Stimulated activated CD4-positive, alpha-beta T cell treated with anti-CD3 and anti-CD28 coated beads, Interleukin-4, amount 100 ng/mL, for 24 hours (primary cell): ENCODE results near the gene SLC12A7.

Experiments used
- DNase-seq: peaks from one replicate; pipeline ENCODE4 v3.0.0-alpha.2; 2020

Gene SLC12A7

DNA sequence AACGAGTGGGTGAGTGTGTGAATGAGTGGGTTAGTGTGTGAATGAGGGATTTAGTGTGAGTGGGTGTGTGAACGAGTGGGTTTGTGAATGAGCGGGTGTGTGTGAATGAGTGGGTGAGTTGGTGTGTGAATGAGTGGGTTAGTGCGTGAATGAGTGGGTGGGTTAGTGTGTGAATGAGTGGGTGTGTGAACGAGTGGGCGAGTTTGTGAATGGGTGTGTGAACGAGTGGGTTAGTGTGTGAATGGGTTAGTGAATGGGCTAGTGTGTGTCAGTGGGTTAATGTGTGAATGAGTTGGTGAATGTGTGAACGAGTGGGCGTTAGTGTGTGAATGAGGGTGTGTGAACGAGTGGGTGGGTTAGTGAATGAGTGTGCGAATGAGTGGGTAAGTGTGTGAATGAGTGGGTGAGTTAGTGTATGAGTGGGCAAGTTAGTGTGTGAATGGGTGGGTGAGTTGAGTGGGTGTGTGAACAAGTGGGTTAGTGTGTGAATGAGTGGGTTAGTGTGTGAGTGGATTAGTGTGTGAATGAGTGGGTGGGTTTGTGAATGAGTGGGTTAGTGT is 63.6 kb downstream of the SLC12A7 start:
- DNase-seq: no peak

DNA sequence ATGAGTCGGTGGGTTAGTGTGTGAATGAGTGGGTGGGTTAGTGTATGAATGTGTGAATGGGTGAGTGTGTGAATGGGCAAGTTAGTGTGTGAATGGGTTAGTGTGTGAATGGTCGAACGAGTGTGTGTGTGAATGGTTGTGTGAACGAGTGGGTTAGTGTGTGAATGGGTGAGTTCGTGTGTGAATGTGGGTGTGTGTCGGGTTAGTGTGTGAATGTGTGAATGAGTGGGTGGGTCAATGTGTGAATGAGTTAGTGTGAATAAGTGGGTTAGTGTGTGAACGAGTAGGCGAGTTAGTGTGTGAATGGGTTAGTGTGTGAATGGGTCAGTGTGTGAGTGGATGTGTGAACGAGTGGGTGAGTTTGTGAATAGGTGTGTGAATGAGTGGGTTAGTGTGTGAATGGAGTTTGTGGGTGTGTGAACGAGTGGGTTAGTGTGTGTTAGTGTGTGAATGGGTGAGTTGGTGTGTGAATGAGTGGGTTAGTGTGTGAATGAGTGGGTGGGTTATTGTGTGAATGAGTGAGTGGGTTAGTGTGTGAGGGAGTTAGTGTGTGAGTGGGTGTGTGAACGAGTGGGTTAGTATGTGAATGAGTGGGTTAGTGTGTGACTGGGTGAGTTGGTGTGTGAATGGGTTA is 64.4 kb downstream of the SLC12A7 start:
- no peak for DNase-seq

DNA sequence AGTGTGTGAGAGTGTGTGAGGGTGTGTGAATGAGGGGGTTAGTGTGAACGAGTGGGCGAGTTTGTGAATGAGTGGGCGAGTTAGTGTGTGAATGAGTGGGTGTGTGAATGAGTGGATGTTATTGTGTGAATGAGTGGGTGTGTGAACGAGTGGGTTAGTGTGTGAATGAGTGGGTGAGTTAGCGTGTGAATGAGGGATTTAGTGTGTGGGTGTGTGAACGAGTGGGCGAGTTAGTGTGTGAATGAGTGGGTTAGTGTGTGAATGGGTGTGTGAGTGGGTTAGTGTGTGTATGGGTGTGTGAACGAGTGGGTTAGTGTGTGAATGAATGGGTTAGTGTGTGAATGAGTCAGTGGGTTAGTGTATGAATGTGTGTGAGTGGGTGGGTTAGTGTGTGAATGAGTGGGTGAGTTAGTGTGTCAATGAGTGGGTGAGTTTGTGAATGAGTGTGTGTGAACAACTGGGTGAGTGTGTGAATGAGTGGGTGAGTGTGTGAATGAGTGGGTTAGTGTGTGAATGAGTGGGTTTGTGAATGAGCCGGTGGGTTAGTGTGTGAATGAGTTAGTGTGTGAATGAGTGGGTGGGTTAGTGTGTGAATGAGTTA is 65.8 kb downstream of the SLC12A7 start:
- DNase-seq: no peak

DNA sequence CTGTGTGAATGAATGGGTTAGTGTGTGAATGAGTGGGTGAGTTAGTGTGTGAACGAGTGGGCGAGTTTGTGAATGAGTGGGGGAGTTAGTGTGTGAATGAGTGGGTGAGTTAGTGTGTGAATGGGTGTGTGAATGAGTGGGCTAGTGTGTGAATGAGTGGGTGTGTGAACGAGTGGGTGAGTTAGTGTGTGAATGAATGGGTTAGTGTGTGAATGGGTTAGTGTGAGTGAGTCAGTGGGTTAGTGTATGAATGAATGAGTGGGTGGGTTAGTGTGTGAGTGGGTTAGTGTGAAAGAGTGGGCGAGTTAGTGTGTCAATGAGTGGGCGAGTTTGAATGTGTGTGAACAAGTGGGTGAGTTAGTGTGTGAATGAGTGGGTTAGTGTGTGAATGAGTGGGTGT is 67.7 kb downstream of the SLC12A7 start:
- DNase-seq: no peak

DNA sequence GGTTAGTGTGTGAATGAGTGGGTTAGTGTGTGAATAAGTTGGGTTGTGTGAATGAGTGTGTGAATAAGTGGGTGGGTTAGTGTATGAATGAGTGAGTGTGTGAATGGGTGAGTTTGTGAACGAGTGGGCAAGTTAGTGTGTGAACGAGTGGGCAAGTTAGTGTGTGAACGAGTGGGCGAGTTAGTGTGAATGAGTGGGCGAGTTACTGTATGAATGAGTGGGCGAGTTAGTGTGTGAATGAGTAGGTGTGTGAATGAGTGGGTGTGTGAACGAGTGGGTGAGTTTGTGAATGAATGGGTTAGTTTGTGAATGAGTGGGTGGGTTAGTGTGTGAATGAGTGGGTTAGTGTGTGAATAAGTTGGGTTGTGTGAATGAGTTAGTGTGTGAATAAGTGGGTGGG is 68.5 kb downstream of the SLC12A7 start:
- no peak for DNase-seq

DNA sequence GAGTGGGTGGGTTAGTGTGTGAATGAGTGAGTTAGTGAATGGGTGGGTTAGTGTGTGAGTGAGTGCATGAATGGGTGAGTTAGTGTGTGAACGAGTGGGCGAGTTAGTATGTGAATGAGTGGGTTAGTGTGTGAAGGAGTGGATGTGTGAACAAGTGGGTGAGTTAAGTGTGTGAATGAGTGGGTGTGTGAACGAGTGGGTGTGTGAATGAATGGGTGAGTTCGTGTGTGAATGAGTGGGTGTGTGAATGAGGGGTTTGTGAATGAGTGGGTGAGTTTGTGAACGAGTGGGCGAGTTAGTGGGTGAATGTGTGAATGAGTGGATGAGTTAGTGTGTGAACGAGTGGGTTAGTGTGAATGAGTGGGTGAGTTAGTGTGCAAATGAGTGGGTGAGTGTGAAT is 69.2 kb downstream of the SLC12A7 start:
- no peak for DNase-seq

DNA sequence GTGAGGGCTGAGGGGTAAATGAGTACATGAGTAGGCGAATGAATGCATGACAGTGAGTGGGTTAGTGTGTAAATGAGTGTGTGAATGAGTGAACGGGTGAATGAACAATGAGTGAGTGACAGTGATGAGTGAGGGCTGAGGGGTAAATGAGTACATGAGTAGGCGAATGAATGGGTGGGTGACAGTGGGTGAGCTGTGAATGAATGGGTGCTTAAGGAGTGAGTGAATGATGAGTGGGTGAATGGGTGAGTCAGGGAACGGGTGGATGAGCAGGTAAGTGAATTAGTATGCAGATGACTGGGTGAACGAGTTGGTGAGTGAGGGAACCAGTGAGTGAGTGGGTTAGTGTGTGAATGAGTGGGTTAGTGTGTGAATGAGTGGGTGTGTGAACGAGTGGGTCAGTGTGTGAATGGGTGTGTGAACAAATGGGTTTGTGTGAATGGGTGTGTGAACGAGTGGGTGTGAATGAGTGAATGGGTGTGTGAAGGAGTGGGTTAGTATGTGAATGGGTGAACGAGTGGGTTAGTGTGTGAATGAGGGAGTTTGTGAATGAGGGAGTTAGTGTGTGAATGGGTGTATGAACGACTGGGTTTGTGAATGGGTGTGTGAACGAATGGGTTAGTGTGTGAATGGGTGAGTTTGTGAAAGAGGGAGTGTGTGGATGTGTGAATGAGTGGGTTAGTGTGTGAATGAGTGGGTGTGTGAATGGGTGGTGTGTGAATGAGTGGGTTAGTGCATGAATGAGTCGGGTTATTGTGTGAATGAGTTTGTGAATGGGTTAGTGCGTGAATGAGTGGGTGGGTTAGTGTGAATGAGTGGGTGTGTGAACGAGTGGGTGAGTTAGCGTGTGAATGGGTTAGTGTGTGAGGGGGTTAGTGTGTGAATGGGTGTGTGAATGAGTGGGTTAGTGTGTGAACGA is 70.4 kb downstream of the SLC12A7 start:
- no peak for DNase-seq

DNA sequence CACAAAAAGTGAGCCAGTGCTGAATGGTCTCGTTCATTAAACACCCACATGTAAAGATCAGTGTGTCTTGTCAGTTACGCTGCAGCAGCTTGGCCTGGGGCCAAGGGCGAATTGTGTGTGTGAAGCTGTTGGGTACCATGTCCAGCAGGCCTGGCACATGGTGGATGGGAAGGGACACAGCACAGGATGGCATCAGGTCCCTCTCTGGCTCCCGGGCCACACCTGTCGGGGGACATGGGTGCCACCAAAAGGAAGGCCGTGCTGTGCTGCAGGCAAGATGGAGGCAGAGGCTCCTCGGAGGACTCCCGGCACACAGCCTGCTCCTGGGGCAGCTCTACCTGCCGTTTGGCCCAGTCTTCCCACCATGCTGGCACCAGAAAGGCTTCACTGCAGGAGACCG is 71.3 kb downstream of the SLC12A7 start:
- DNase-seq: no peak

DNA sequence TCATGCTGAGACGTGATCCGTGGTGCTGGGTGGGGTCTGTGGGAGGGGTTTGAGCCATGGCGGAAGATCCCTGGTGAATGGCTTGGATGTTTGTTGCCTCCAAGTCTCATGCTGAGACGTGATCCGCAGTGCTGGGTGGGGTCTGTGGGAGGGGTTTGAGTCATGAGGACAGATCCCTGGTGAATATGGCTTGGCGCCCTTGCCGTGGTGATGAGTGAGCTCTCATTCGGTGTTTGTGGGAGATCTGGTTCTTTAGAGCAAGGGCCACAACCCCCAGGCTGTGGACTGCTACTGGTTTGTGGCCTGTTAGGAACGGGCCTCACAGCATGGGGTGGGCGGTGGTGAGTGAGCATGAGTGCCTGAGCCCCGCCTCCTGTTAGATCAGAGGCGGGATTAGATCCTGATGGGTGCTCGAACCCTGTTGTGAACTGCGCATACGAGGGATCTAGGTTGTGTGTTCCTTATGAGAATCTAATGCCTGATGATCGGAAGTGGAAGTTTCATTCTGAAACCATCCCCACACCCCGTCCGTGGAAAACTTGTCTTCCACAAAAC is 72.1 kb downstream of the SLC12A7 start:
- no peak for DNase-seq

DNA sequence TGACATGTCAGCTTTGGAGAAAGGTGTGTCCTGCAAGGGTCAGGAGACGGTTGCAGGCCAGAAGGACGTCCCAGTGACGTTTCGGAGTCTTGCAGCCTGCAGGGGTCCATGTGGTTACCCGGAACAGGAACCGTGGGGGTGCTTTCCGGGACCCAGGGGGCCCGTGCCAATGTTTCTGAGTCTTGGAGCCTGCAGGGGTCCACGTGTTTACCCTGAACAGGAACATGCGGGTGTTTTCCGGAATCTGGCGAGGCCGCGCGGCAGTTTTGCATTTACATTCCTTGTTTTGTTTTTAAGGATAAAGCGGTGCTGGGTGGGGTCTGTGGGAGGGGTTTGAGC is 72.7 kb downstream of the SLC12A7 start:
- DNase-seq: no peak

DNA sequence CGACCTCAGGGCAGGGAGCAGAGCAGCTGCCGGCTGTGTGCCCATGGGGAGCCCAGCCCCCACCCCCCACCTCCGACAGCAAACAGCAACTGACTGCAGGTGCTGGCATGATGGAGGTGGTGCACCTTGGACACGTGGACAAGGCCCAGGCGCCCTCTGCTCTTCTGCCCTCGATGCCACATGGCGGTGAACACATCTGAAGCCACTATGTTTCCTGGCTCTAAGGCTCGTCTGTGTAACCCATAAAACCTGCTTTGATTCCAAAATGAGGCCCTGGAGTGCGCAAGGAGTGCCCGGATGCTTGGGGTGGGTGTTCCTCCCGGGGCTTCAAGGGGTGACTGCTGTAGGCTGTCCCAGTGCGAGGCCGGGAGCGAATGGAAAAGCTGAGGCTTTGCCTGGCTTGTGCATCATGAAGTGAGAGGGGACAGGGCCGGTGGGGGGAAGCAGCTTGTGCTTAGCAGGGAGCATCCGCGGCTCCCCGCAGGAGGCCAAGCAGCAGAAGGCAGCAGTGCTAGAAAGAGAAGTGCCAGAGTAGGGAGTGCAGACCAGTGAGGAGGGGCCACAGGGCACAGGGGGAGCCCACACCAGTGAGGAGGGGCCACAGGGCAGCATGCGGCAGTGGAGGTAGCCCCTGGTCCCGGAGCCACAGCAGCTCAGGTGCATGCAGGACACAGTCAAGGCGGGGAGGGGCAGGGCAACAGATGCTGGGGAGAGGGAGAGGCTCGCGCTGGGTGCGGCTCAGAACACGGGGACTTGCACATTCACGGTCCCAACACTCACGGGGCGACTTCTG is 73.2 kb downstream of the SLC12A7 start:
- DNase-seq: no peak

DNA sequence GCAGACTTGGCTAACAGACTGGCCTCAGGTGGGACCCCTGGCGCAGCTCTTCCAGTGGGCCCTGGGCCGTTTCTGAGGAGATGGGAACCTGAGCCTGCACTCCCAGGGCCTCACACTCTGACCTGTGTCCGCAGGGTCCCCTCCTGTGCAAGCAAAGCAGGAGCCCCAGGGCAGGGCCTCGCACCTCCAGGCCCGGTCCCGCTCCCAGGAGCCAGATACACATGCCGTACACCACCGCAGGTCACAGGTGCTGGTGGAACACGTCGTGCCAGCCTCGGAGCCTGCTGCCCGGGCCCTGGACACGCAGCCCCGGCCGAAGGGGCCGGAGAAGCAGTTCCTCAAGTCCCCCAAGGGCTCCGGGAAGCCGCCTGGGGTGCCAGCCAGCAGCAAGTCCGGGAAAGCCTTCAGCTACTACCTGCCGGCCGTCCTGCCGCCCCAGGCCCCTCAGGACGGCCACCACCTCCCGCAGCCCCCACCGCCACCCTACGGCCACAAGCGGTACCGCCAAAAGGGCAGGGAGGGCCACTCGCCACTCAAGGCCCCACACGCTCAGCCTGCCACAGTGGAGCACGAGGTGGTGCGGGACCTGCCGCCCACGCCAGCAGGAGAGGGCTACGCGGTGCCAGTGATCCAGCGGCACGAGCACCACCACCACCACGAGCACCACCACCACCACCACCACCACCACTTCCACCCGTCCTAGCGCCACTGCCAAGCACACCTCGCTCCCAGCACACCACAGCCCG is 74.0 kb downstream of the SLC12A7 start:
- no peak for DNase-seq

DNA sequence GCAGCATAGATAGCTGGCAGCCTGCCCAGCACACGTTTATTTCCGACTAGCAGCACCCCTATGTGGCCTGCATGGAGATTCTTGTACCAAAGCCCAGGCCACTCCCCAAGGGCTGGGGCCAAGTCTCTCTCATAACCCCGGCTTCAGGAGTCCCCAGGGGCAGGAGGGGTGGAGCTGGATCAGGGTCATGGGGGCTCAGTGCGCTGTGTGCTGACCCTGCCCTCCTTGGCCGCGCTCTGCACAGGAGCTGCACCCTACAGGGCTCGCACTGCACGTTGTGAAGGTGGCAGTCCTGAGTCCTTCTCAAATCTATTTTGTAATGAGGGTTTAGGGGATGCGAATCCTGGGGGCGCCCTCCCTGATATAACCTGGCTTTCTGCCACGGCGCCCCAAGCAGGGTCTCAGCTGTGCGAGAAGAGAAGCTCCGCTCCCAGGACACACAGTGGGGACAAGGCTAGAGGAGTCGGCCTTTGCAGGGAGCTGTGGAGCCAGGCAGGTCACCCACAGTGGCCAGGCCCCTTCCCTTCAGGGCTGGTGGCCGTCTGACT is 74.7 kb downstream of the SLC12A7 start:
- DNase-seq: no peak

DNA sequence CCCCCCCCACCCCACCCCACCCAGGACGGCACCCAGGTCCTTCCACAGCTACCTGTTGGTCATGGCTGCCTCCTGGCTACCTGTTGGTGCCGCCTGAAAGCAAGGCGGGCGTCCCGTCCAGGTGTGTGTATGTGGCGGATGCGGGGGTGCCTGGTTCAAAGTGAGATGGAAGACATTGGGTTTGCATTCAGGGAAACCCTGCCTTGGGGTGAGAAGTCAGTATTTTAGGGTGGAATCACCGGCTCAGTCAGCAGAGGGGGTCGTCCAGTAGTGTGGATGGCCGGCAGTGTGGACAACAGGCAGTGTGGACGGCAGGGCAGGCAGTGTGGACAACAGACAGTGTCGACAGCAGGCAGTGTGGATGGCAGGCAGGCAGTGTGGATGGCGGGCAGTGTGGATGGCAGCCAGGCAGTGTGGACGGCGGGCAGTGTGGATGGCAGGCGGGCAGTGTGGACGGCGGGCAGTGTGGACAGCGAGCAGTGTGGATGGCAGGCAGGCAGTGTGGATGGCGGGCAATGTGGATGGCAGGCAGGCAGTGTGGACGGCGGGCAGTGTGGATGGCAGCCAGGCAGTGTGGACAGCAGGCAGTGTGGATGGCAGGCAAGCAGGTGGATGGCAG is 75.2 kb downstream of the SLC12A7 start:
- no peak for DNase-seq

DNA sequence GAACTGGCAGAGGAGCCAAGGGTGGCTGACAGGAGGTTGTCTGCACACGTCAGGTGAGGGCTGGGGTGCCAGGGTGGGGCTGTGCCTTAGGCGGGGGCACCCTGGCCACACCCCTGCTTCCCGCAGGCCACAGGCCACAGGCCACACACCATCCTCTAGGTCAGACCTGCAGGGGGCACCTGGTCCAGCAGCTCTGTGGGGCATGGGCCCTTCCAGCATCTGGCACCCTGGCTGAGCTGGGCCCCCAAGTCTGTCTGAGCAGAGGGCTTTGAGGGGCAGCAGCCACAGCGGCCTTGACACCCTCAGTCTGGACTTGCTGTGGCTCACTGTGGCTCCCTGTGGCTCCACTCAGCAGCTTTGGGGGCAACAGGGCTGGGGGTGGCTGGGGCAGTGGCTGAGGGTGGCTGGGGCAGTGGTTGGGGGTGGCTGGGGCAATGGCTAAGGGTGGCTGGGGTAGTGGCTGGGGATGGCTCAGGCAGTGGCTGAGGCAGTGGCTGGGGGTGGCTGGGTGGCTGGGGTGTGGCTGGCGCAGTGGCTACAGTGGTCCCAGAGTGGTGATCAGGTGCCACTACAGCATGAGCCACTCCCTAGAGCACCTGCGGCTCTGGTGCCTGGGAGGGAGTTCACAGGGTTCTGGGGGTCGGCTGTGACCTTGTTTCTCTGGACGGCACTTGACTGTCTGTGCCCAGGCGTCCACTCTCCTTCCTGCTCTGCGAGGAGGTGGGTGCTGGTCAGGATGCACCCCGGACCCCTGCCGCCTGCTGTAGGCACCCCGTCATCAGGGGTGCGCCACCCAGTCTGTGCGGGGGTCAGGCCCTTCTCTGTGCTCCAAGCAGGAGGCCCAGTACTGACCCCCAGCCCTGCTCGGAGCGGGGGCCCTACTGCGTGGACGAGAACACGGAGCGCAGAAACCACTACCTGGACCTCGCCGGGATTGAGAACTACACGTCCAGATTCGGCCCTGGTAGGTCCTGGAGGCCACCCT is 76.2 kb downstream of the SLC12A7 start:
- DNase-seq: no peak

DNA sequence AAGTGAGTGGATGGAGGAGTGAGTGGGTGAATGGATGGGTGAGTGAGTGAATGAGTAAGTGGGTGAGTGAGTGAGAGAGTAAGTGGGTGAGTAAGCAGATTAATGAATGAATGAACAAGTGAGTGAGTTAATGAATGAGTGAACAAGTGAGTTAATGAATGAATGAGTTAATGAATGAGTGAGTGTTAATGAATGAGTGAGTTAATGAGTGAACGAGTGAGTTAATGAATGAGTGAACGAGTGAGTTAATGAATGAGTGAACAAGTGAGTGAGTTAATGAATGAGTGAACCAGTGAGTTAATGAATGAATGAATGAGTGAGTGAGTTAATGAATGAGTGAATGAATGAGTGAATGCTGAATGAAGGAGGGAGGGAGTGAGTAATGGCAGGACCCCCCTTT is 76.9 kb downstream of the SLC12A7 start:
- DNase-seq: no peak

DNA sequence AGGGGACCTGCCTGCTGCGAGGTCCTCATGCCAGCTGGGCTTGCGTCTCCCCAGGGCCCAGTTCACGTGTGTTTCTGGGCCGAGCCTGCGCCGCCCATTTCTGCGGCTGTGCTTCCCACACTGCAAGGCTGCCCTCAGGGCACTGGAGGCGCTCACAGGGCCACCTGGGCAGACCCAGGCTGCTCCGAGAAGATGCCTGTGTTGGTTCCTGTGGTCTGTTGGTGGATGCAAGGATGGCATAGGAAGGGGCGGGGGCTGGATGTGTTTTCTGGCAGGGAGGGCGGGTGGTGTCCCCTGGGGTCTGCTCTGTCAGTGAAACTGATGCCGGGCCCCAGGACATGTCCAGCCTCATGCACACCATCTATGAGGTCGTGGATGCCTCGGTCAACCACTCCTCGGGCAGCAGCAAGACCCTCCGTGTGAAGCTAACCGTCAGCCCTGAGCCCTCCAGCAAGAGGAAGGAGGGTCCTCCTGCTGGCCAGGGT is 77.4 kb downstream of the SLC12A7 start:
- no peak for DNase-seq

DNA sequence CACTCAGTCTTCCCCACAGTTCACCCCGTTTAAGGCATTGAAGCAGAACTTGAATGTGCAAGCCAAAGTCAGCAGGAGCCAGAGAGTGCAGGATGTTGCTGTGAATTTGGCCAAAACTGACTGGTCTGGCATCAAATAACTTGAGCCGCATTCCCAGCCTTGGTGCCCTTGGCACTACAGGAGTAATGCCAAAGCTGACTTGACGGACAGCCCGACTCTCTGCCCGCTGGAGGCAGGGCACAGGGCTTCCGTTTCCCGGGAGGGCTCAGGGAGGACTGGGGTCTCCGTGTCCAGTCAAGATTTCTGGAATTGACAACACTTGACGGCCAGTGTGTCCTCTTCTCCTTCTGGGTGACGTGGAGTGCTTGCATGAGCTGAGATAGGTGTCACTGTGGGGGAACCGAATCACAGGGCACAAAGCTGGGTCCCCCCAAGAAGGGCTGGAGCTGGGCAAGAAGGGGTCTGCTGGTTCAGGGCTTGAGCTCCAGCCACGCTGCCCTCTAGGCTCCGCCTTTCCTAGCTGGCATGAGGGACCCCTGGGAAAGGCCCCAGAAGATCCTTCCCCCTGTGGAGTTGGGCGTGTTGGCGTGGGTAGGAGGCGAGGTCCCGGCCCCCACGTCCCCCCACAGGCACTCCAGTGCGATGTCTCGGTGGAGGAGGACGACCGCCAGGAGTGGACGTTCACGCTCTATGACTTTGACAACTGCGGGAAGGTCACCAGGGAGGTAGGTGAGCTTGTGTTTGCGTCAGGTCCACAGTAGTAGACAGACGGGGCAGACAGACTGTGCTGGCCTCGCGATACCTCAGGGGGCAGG is 78.0 kb downstream of the SLC12A7 start:
- DNase-seq: no peak

DNA sequence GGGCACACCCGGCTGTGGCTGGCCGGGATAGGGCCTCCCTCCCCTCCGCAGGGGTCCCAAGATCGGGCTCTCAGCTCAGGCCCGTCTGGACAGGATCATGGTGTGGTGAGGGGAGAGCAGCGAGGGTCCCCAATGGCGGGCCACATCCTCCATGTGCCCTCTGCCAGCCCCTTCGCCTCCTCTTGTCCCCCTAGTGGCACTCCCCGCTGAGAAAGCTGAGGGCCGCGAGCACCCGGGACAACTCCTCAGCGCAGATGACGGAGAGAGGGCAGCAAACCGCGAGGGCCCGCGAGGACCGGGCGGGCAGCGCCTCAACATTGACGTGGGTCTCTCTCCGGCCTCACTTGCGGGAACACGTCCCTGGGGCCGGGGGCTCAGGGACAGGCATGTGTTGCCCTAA is 78.7 kb downstream of the SLC12A7 start:
- DNase-seq: no peak
